OCI-LY1 (cell line): ENCODE results near the gene ILF2.

ENCODE experiments used
- H2AFZ ChIP-seq: fragments of 200-600 bp; sonication (generic), shearing (Covaris generic); 2 replicates; pipeline ENCODE4 v1.6.0; 2014; ENCODE audit warnings: antibody characterized with exemption, mild to moderate bottlenecking, low read length
- H3F3A ChIP-seq: fragments of 200-600 bp; sonication (generic), shearing (Covaris generic); 2 replicates; pipeline ENCODE4 v1.6.0; 2014; ENCODE audit warnings: mild to moderate bottlenecking, antibody characterized with exemption, low read length, moderate library complexity; ENCODE audit not compliant: insufficient read depth
- H3K27ac ChIP-seq: fragments of 200-600 bp; sonication (generic); 2 replicates; pipeline ENCODE4 v1.5.1; 2014; ENCODE audit warnings: low read length, mixed run types, mild to moderate bottlenecking, low read depth; ENCODE audit not compliant: poor library complexity, severe bottlenecking
- H3K27me3 ChIP-seq: fragments of 200-600 bp; sonication (generic); 2 replicates; pipeline ENCODE4 v1.6.0; 2014; ENCODE audit warnings: antibody characterized with exemption, mild to moderate bottlenecking, low read length, moderate library complexity; ENCODE audit not compliant: insufficient read depth
- H3K36me3 ChIP-seq: fragments of 200-600 bp; sonication (generic); 2 replicates; pipeline ENCODE4 v1.6.1; 2014; ENCODE audit warnings: mild to moderate bottlenecking, antibody characterized with exemption, low read length, moderate library complexity, mixed read lengths; ENCODE audit not compliant: insufficient read depth
- H3K4me1 ChIP-seq: fragments of 200-600 bp; sonication (generic); 2 replicates; pipeline ENCODE4 v1.5.1; 2014; ENCODE audit warnings: mild to moderate bottlenecking, low read length, moderate library complexity; ENCODE audit not compliant: insufficient read depth, severe bottlenecking
- H3K4me2 ChIP-seq: fragments of 200-600 bp; sonication (generic), shearing (Covaris generic); 2 replicates; pipeline ENCODE4 v1.6.1; 2014; ENCODE audit warnings: low read length
- H3K4me3 ChIP-seq: fragments of 200-600 bp; sonication (generic); 2 replicates; pipeline ENCODE4 v1.5.1; 2014; ENCODE audit warnings: low read length, low read depth, mild to moderate bottlenecking, mixed read lengths; ENCODE audit not compliant: poor library complexity, severe bottlenecking
- H3K79me2 ChIP-seq: fragments of 200-600 bp; shearing (Covaris generic); 2 replicates; pipeline ENCODE4 v1.6.1; 2016; ENCODE audit warnings: mixed run types, low read length, mixed read lengths; ENCODE audit not compliant: insufficient read depth
- H3K9ac ChIP-seq: fragments of 200-600 bp; sonication (generic), shearing (Covaris generic); 2 replicates; pipeline ENCODE4 v1.6.1; 2014; ENCODE audit warnings: mild to moderate bottlenecking, low read length, mixed read lengths
- H3K9me2 ChIP-seq: fragments of 200-600 bp; sonication (generic), shearing (Covaris generic); 2 replicates; pipeline ENCODE4 v1.6.1; 2014; ENCODE audit warnings: low read depth, mild to moderate bottlenecking, low read length, mixed read lengths
- H3K9me3 ChIP-seq: fragments of 200-600 bp; shearing (Covaris generic); 2 replicates; pipeline ENCODE4 v1.6.1; 2014; ENCODE audit warnings: low read length, mixed read lengths
- H4K20me1 ChIP-seq: fragments of 200-600 bp; sonication (generic), shearing (Covaris generic); 2 replicates; pipeline ENCODE4 v1.6.0; 2016; ENCODE audit warnings: mild to moderate bottlenecking, low read length; ENCODE audit not compliant: insufficient read depth
- CTCF ChIP-seq: fragments of 200-600 bp; sonication (generic), shearing (Covaris generic); IDR thresholded peaks from 2 replicates; pipeline ENCODE4 v1.5.1; 2017; ENCODE audit warnings: mild to moderate bottlenecking, antibody characterized with exemption, low read length, moderate library complexity, mixed read lengths
- EZH2 ChIP-seq: fragments of 200-600 bp; sonication (generic), shearing (Covaris generic); IDR thresholded peaks from 2 replicates; pipeline ENCODE4 v1.8.0; 2017; ENCODE audit warnings: borderline replicate concordance, mixed run types, mild to moderate bottlenecking, antibody characterized with exemption, low read length, moderate library complexity, mixed read lengths

ILF2 gene

GRCh38 chr1:153698020-153698922 lies 27.5 kb upstream of the ILF2 start:
- Histone ChIP-seq H3K27ac (no peak overlapping the region), H3K36me3 (no peaks in the 10 kb centered on the region), H3K79me2 (no peaks in the 10 kb centered on the region), H2AFZ (no peak overlapping the region), H3K4me3 (no peak overlapping the region), H3K9me2 (no peaks in the 10 kb centered on the region), H3K9ac (no peak overlapping the region), H3K4me2 (no peak overlapping the region), H3K4me1 (no peaks in the 10 kb centered on the region), H4K20me1 (no peaks in the 10 kb centered on the region), H3K27me3 (peaks cover 8% of the 10 kb centered on the region), H3K9me3 (no peaks in the 10 kb centered on the region), H3F3A (no peaks in the 10 kb centered on the region)
- TF ChIP-seq EZH2, result no peak
- TF ChIP-seq CTCF, result no peak

- H3K9ac ChIP-seq, result no peak overlapping the region
Observed at GRCh38 chr1:153697191-153698019, 26.6 kb upstream of the ILF2 start.

GRCh38 chr1:153696741-153697140 lies 25.9 kb upstream of the ILF2 start:
- no peaks in the 10 kb centered on the region for H3K79me2 ChIP-seq
- no peaks in the 10 kb centered on the region for H3K4me1 ChIP-seq
- H3F3A ChIP-seq, result no peaks in the 10 kb centered on the region
- H3K36me3 ChIP-seq, result no peaks in the 10 kb centered on the region
- no peaks in the 10 kb centered on the region for H3K9me3 ChIP-seq
- H2AFZ ChIP-seq, result no peak overlapping the region
- H4K20me1 ChIP-seq, result no peaks in the 10 kb centered on the region
- no peak overlapping the region for H3K4me2 ChIP-seq
- no peak overlapping the region for H3K4me3 ChIP-seq
- no peak overlapping the region for H3K9ac ChIP-seq
- TF ChIP-seq EZH2, result no peak
- no peak for TF ChIP-seq CTCF
- peaks cover 8% of the 10 kb centered on the region for H3K27me3 ChIP-seq
- H3K27ac ChIP-seq, result no peak overlapping the region
- H3K9me2 ChIP-seq, result no peaks in the 10 kb centered on the region

More at GRCh38 chr1:153697191-153698019, 26.6 kb upstream of the ILF2 start:
- H3K9me3 ChIP-seq, result no peaks in the 10 kb centered on the region
- H3F3A ChIP-seq, result no peaks in the 10 kb centered on the region
- peaks cover 8% of the 10 kb centered on the region for H3K27me3 ChIP-seq
- H3K4me3 ChIP-seq, result no peak overlapping the region
- H2AFZ ChIP-seq, result no peak overlapping the region
- no peaks in the 10 kb centered on the region for H4K20me1 ChIP-seq
- no peaks in the 10 kb centered on the region for H3K9me2 ChIP-seq
- no peaks in the 10 kb centered on the region for H3K79me2 ChIP-seq
- H3K4me1 ChIP-seq, result no peaks in the 10 kb centered on the region
- no peak overlapping the region for H3K4me2 ChIP-seq
- no peak for TF ChIP-seq CTCF
- no peak for TF ChIP-seq EZH2
- no peak overlapping the region for H3K27ac ChIP-seq
- H3K36me3 ChIP-seq, result no peaks in the 10 kb centered on the region
